ENCODE data around the gene OSBPL8.

The OSBPL8 gene

GRCh38 chr12:76312315-76312714 is 247.3 kb downstream of the OSBPL8 start:
- no peak overlapping the region for H3K9ac ChIP-seq (ENCODE audit: insufficient read length, low read depth)
- no peaks in the 10 kb centered on the region for H3K27me3 ChIP-seq (ENCODE audit: insufficient read depth, insufficient read length)
- H3K36me3 ChIP-seq (ENCODE audit: insufficient read depth, insufficient read length, low read length): no peaks in the 10 kb centered on the region
- TF ChIP-seq ZNF274 (IDR thresholded peaks at IDR 0.05; ENCODE audit: low read depth, low read length) (no peak), SUZ12 (IDR thresholded peaks at IDR 0.05; ENCODE audit: extremely low read depth, insufficient read depth, insufficient read length) (no peak), YY1 (IDR thresholded peaks at IDR 0.05; ENCODE audit: insufficient read depth, insufficient read length) (no peak)
- peaks cover 4% of the 10 kb centered on the region; the same call in 1 of the 2 replicates for H3K9me3 ChIP-seq (ENCODE audit: insufficient read depth, low read length)
- no peak for DNase-seq (ENCODE audit: low read depth, low spot score)
- H3K4me3 ChIP-seq (ENCODE audit: insufficient read length, low read depth): no peak overlapping the region
- H3K4me1 ChIP-seq (ENCODE audit: insufficient read depth, insufficient read length): no peaks in the 10 kb centered on the region

- no peak overlapping the region for H3K4me3 ChIP-seq (ENCODE audit: insufficient read length, low read depth)
- no peak for DNase-seq (ENCODE audit: low read depth, low spot score)
- no peak overlapping the region for H3K9ac ChIP-seq (ENCODE audit: insufficient read length, low read depth)
- TF ChIP-seq YY1 (IDR thresholded peaks at IDR 0.05; ENCODE audit: insufficient read depth, insufficient read length): no peak
- no peak for TF ChIP-seq ZNF274 (IDR thresholded peaks at IDR 0.05; ENCODE audit: low read depth, low read length)
- TF ChIP-seq SUZ12 (IDR thresholded peaks at IDR 0.05; ENCODE audit: extremely low read depth, insufficient read depth, insufficient read length): no peak
- no peaks in the 10 kb centered on the region for H3K27me3 ChIP-seq (ENCODE audit: insufficient read depth, insufficient read length)
- no peaks in the 10 kb centered on the region for H3K4me1 ChIP-seq (ENCODE audit: insufficient read depth, insufficient read length)
- H3K36me3 ChIP-seq (ENCODE audit: insufficient read depth, insufficient read length, low read length): no peaks in the 10 kb centered on the region
- H3K9me3 ChIP-seq (ENCODE audit: insufficient read depth, low read length): peaks cover 3% of the 10 kb centered on the region; the same call in 1 of the 2 replicates
These were observed 247.8 kb downstream of the OSBPL8 start for GRCh38 chr12:76311796-76312195.

- no peaks in the 10 kb centered on the region for H3K36me3 ChIP-seq (ENCODE audit: insufficient read depth, insufficient read length, low read length)
- DNase-seq (ENCODE audit: low read depth, low spot score): no peak
- no peak overlapping the region for H3K4me3 ChIP-seq (ENCODE audit: insufficient read length, low read depth)
- TF ChIP-seq SUZ12 (IDR thresholded peaks at IDR 0.05; ENCODE audit: extremely low read depth, insufficient read depth, insufficient read length): no peak
- no peak for TF ChIP-seq YY1 (IDR thresholded peaks at IDR 0.05; ENCODE audit: insufficient read depth, insufficient read length)
- no peak for TF ChIP-seq ZNF274 (IDR thresholded peaks at IDR 0.05; ENCODE audit: low read depth, low read length)
- no peaks in the 10 kb centered on the region for H3K4me1 ChIP-seq (ENCODE audit: insufficient read depth, insufficient read length)
- no peak overlapping the region for H3K9ac ChIP-seq (ENCODE audit: insufficient read length, low read depth)
- no peaks in the 10 kb centered on the region for H3K9me3 ChIP-seq (ENCODE audit: insufficient read depth, low read length)
- no peaks in the 10 kb centered on the region for H3K27me3 ChIP-seq (ENCODE audit: insufficient read depth, insufficient read length)
These were observed 249.5 kb downstream of the OSBPL8 start for GRCh38 chr12:76310110-76310509.

GRCh38 chr12:76308866-76309265 is 250.7 kb downstream of the OSBPL8 start:
- Histone ChIP-seq H3K9ac (ENCODE audit: insufficient read length, low read depth) (no peak overlapping the region), H3K4me3 (ENCODE audit: insufficient read length, low read depth) (no peak overlapping the region), H3K9me3 (ENCODE audit: insufficient read depth, low read length) (no peaks in the 10 kb centered on the region), H3K4me1 (ENCODE audit: insufficient read depth, insufficient read length) (no peaks in the 10 kb centered on the region), H3K36me3 (ENCODE audit: insufficient read depth, insufficient read length, low read length) (no peaks in the 10 kb centered on the region), H3K27me3 (ENCODE audit: insufficient read depth, insufficient read length) (no peaks in the 10 kb centered on the region)
- TF ChIP-seq YY1 (IDR thresholded peaks at IDR 0.05; ENCODE audit: insufficient read depth, insufficient read length) (no peak), SUZ12 (IDR thresholded peaks at IDR 0.05; ENCODE audit: extremely low read depth, insufficient read depth, insufficient read length) (no peak), ZNF274 (IDR thresholded peaks at IDR 0.05; ENCODE audit: low read depth, low read length) (no peak)
- DNase-seq (ENCODE audit: low read depth, low spot score): no peak

- Histone ChIP-seq H3K36me3 (ENCODE audit: insufficient read depth, insufficient read length, low read length) (no peaks in the 10 kb centered on the region), H3K9ac (ENCODE audit: insufficient read length, low read depth) (no peak overlapping the region), H3K9me3 (ENCODE audit: insufficient read depth, low read length) (no peaks in the 10 kb centered on the region), H3K27me3 (ENCODE audit: insufficient read depth, insufficient read length) (no peaks in the 10 kb centered on the region), H3K4me3 (ENCODE audit: insufficient read length, low read depth) (no peak overlapping the region), H3K4me1 (ENCODE audit: insufficient read depth, insufficient read length) (no peaks in the 10 kb centered on the region)
- TF ChIP-seq YY1 (IDR thresholded peaks at IDR 0.05; ENCODE audit: insufficient read depth, insufficient read length) (no peak), SUZ12 (IDR thresholded peaks at IDR 0.05; ENCODE audit: extremely low read depth, insufficient read depth, insufficient read length) (no peak), ZNF274 (IDR thresholded peaks at IDR 0.05; ENCODE audit: low read depth, low read length) (no peak)
- no peak for DNase-seq (ENCODE audit: low read depth, low spot score)
These were observed 252.5 kb downstream of the OSBPL8 start for GRCh38 chr12:76307083-76307482.

- TF ChIP-seq SUZ12 (IDR thresholded peaks at IDR 0.05; ENCODE audit: extremely low read depth, insufficient read depth, insufficient read length) (no peak), YY1 (IDR thresholded peaks at IDR 0.05; ENCODE audit: insufficient read depth, insufficient read length) (no peak), ZNF274 (IDR thresholded peaks at IDR 0.05; ENCODE audit: low read depth, low read length) (no peak)
These were observed 255.5 kb downstream of the OSBPL8 start for GRCh38 chr12:76303989-76304460.

GRCh38 chr12:76303365-76303764 is 256.2 kb downstream of the OSBPL8 start:
- H3K9me3 ChIP-seq (ENCODE audit: insufficient read depth, low read length): peaks cover 3% of the 10 kb centered on the region; the same call in 1 of the 2 replicates
- H3K4me1 ChIP-seq (ENCODE audit: insufficient read depth, insufficient read length): no peaks in the 10 kb centered on the region
- H3K36me3 ChIP-seq (ENCODE audit: insufficient read depth, insufficient read length, low read length): no peaks in the 10 kb centered on the region
- DNase-seq (ENCODE audit: low read depth, low spot score): no peak
- TF ChIP-seq ZNF274 (IDR thresholded peaks at IDR 0.05; ENCODE audit: low read depth, low read length): no peak
- TF ChIP-seq YY1 (IDR thresholded peaks at IDR 0.05; ENCODE audit: insufficient read depth, insufficient read length): no peak
- no peak overlapping the region for H3K9ac ChIP-seq (ENCODE audit: insufficient read length, low read depth)
- no peaks in the 10 kb centered on the region for H3K27me3 ChIP-seq (ENCODE audit: insufficient read depth, insufficient read length)
- H3K4me3 ChIP-seq (ENCODE audit: insufficient read length, low read depth): no peak overlapping the region

More at GRCh38 chr12:76303989-76304460, 255.5 kb downstream of the OSBPL8 start:
- Histone ChIP-seq H3K9me3 (ENCODE audit: insufficient read depth, low read length) (no peaks in the 10 kb centered on the region), H3K9ac (ENCODE audit: insufficient read length, low read depth) (no peak overlapping the region), H3K4me3 (ENCODE audit: insufficient read length, low read depth) (no peak overlapping the region), H3K4me1 (ENCODE audit: insufficient read depth, insufficient read length) (no peaks in the 10 kb centered on the region), H3K36me3 (ENCODE audit: insufficient read depth, insufficient read length, low read length) (no peaks in the 10 kb centered on the region), H3K27me3 (ENCODE audit: insufficient read depth, insufficient read length) (no peaks in the 10 kb centered on the region)
- no peak for DNase-seq (ENCODE audit: low read depth, low spot score)
